Fibroblast of skin of right biceps (primary cell): ENCODE measurements around the gene OR4Q2.
"Not testable (repeated sequence)": the region's sequence is repeated elsewhere in the genome, so short reads cannot be mapped to it uniquely, and the experiment has no call there.

Experiments
- DNase-seq: peaks from one replicate; pipeline ENCODE4 v3.0.0-alpha.2; 2013

OR4Q2 gene

GRCh38 chr14:20001863-20002262 lies at the start of gene OR4Q2:
Gene OR4Q2, plus strand, starts transcription at chr14:20002163.
- DNase-seq, result no peak

GRCh38 chr14:19969735-19970134 lies 32.2 kb upstream of the OR4Q2 start:
- DNase-seq, result not testable (repeated sequence)

- DNase-seq, result no peak
Measured at GRCh38 chr14:19974844-19975243, 27.1 kb upstream of the OR4Q2 start.

GRCh38 chr14:19975291-19975690 lies 26.7 kb upstream of the OR4Q2 start, which contains the start of gene OR4K15:
Gene OR4K15, plus strand, starts transcription at chr14:19975591. Its CDS starts 0 bp downstream, at chr14:19975591.
- DNase-seq, result no peak

GRCh38 chr14:19993438-19993837 lies 8.5 kb upstream of the OR4Q2 start:
- no peak for DNase-seq

- DNase-seq, result no peak
Measured at GRCh38 chr14:20002319-20002718, 356 bp downstream of the OR4Q2 start.

GRCh38 chr14:20008156-20008555 lies 6.2 kb downstream of the OR4Q2 start:
- DNase-seq, result no peak

GRCh38 chr14:20019257-20019865 lies 17.4 kb downstream of the OR4Q2 start, which contains the start of gene OR4K14:
Gene OR4K14, minus strand, starts transcription at chr14:20019307. Its CDS starts 4,114 bp downstream, at chr14:20015193.
- DNase-seq, result no peak

GRCh38 chr14:20031058-20031457 lies 29.1 kb downstream of the OR4Q2 start:
- no peak for DNase-seq

GRCh38 chr14:20035449-20035848 lies 33.5 kb downstream of the OR4Q2 start:
- DNase-seq, result no peak

GRCh38 chr14:20035938-20036337 lies 34.0 kb downstream of the OR4Q2 start, which contains the start of gene OR4K13:
Gene OR4K13, minus strand, starts transcription at chr14:20036038. Its CDS starts 1,280 bp downstream, at chr14:20034758.
- no peak for DNase-seq

GRCh38 chr14:20044243-20044642 lies 42.3 kb downstream of the OR4Q2 start:
- DNase-seq, result no peak

- DNase-seq, result no peak
Measured at GRCh38 chr14:20048202-20048601, 46.2 kb downstream of the OR4Q2 start.
